NCI-H2227 treated with DMSO at 0.1 percent for 48 hours (cell line): ENCODE data around the gene CRYAA.
"Not testable (repeated sequence)": the region's sequence is repeated elsewhere in the genome, so short reads cannot be mapped to it uniquely, and the experiment has no call there.

Experiments used
- DNase-seq: peaks from one replicate; lab custom pipeline; 2025; lab: John Stamatoyannopoulos, UW

Gene CRYAA

GRCh38 chr21:43177043-43177906 is 8.5 kb downstream of the CRYAA start:
- not testable (repeated sequence) for DNase-seq

GRCh38 chr21:43178175-43178826 is 9.5 kb downstream of the CRYAA start:
- DNase-seq: not testable (repeated sequence)

- DNase-seq: not testable (repeated sequence)
Measured at GRCh38 chr21:43181033-43181432, 12.2 kb downstream of the CRYAA start.

- DNase-seq: not testable (repeated sequence)
Measured at GRCh38 chr21:43187268-43187667, 18.5 kb downstream of the CRYAA start.

- DNase-seq: no peak
Measured at GRCh38 chr21:43187715-43188114, 18.9 kb downstream of the CRYAA start.

GRCh38 chr21:43188181-43188580 is 19.4 kb downstream of the CRYAA start:
- no peak for DNase-seq

- DNase-seq: no peak
Measured at GRCh38 chr21:43188592-43189210, 19.9 kb downstream of the CRYAA start.

- DNase-seq: no peak
Measured at GRCh38 chr21:43189936-43190335, 21.1 kb downstream of the CRYAA start.

GRCh38 chr21:43190544-43190943 is 21.7 kb downstream of the CRYAA start:
- no peak for DNase-seq

GRCh38 chr21:43190951-43191350 is 22.1 kb downstream of the CRYAA start:
- DNase-seq: no peak

- no peak for DNase-seq
Measured at GRCh38 chr21:43191521-43191920, 22.7 kb downstream of the CRYAA start.

GRCh38 chr21:43191971-43192370 is 23.2 kb downstream of the CRYAA start:
- DNase-seq: no peak

- no peak for DNase-seq
Measured at GRCh38 chr21:43192501-43193081, 23.8 kb downstream of the CRYAA start.

- no peak for DNase-seq
Measured at GRCh38 chr21:43193088-43193650, 24.4 kb downstream of the CRYAA start.

GRCh38 chr21:43193651-43194302 is 25.0 kb downstream of the CRYAA start:
- no peak for DNase-seq

- no peak for DNase-seq
Measured at GRCh38 chr21:43194303-43195120, 25.7 kb downstream of the CRYAA start.

GRCh38 chr21:43195121-43196021 is 26.6 kb downstream of the CRYAA start:
- no peak for DNase-seq

- DNase-seq: no peak
Measured at GRCh38 chr21:43196826-43197225, 28.0 kb downstream of the CRYAA start.

GRCh38 chr21:43198376-43198775 is 29.6 kb downstream of the CRYAA start:
- no peak for DNase-seq

- DNase-seq: no peak
Measured at GRCh38 chr21:43201491-43201890, 32.7 kb downstream of the CRYAA start.
